Thoracic aorta (tissue), 2 donors: Measurements from ENCODE around the gene CREG2. TPM values are rescaled to one million over a fixed set of nuclear protein-coding genes. Genes with fewer than 3 reads are reported as not detected.

Experiments
- ATAC-seq: fragments of 150-250 bp; one replicate; pipeline ENCODE4 v1.8.0; 2017; ENCODE audit warnings: low read depth; ENCODE audit not compliant: insufficient number of reproducible peaks, low FRiP score
- DNase-seq: peaks from one replicate; pipeline ENCODE4 v3.0.0-alpha.2; 2020; ENCODE audit warnings: low spot score
- H3K27ac ChIP-seq, 2 donors: fragments of 200-600 bp; sonication (generic); 1 replicate in 1 of 2; 2 replicates in 1 of 2; pipeline ENCODE4 v1.5.1; 2016; ENCODE audit warnings: mild to moderate bottlenecking in 2 of 2, moderate library complexity in 2 of 2
- H3K27me3 ChIP-seq: fragments of 200-600 bp; sonication (generic); replicated peaks from 2 replicates; pipeline ENCODE4 v1.6.0; 2016; ENCODE audit warnings: mild to moderate bottlenecking; ENCODE audit not compliant: insufficient read depth
- H3K36me3 ChIP-seq: fragments of 200-600 bp; sonication (generic); one replicate; pipeline ENCODE4 v1.5.1; 2016
- H3K4me1 ChIP-seq, 2 donors: fragments of 200-600 bp; sonication (generic); 1 replicate in 1 of 2; 2 replicates in 1 of 2; pipeline versions ENCODE4 v1.5.1 to v1.6.0; 2016; ENCODE audit warnings: low read depth in 2 of 2, mild to moderate bottlenecking in 1 of 2; ENCODE audit not compliant: control insufficient read depth in 1 of 2
- H3K4me3 ChIP-seq: fragments of 200-600 bp; sonication (generic); 2 replicates; pipeline ENCODE4 v1.5.1; 2016; ENCODE audit warnings: mild to moderate bottlenecking
- H3K9me3 ChIP-seq: fragments of 200-600 bp; sonication (generic); 2 replicates; pipeline ENCODE4 v1.5.1; 2016
- CTCF ChIP-seq: fragments of 200-600 bp; sonication (generic); IDR thresholded peaks from one replicate; pipeline ENCODE4 v1.5.1; 2019; ENCODE audit warnings: antibody characterized with exemption
- total RNA-seq, 2 donors: library from RNA; depleted of rRNA; stranded (reverse); fragments of >200 nt; gene quantifications; one replicate each; pipeline versions ENCODE4 v1.1.0 to v1.2.3, GENCODE V29; 2016

The CREG2 gene
- total RNA-seq, 2 donors from 2014 or later, result not detected

DNA sequence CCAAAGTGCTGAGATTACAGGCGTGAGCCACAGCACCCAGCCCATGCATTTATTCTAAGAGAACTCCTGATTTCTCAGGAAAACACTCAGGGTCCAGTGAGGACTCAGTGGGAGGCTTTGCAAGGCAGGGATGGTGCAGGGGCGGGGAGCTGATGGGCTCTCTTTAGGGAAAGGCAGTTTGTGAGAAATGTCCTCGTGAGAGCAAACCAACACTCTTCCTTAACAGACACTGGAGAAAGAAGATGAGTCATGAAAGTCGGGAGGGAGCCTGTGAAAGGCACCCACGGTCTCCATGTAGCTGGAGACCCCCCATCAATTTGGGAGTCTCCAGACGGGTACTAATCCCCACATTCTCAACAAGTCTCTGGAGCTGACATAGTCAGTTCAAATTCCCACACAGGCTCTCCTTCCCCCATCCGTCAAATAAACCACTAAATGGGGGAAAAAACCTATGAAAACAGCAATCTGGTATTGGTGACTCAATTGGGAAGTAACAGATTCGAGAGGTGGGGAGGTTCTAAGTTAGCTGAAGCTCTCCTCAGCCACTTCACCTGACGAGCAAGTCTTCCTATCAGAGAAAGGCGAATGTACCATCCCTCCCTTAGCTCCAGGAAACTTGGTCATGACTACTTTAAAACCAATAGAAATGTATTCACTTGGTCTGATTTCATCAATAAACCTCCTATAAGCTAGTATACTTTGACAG lies 11.0 kb upstream of the CREG2 start:
- no peak for DNase-seq
- Histone ChIP-seq H3K27me3 (no peaks in the 10 kb centered on the region), H3K27ac (no peak overlapping the region), H3K4me1 (no peaks in the 10 kb centered on the region), H3K36me3 (no peaks in the 10 kb centered on the region), H3K4me3 (no peak overlapping the region), H3K9me3 (no peaks in the 10 kb centered on the region)
- ATAC-seq, result no peak
- TF ChIP-seq CTCF, result no peak

DNA sequence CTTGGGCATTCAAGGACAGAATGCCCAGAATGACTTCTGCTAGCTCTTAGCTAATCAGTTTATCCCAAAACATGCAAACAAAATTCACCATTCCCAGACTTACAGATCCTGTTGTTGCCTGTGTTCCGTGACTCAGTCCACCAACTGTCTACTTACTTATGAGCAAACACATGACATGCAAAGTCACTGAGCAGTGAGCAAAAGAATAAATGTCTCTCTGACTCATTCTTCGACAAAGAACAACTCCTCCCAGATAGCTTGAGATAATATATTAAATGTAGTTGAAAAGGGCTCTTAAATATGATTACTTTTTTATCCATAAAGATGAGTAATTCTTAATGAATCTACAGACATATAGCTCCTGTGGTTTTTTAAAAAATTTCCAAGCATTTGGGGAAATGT lies 9.0 kb upstream of the CREG2 start:
- DNase-seq (no peak), ATAC-seq (no peak)
- no peaks in the 10 kb centered on the region for H3K9me3 ChIP-seq
- no peak overlapping the region for H3K4me3 ChIP-seq
- TF ChIP-seq CTCF, result no peak
- H3K27ac ChIP-seq, result no peak overlapping the region
- no peaks in the 10 kb centered on the region for H3K27me3 ChIP-seq
- no peaks in the 10 kb centered on the region for H3K36me3 ChIP-seq
- no peaks in the 10 kb centered on the region for H3K4me1 ChIP-seq

- H3K36me3 ChIP-seq, result no peaks in the 10 kb centered on the region
- H3K4me1 ChIP-seq, result no peaks in the 10 kb centered on the region
- H3K4me3 ChIP-seq, result no peak overlapping the region
- no peaks in the 10 kb centered on the region for H3K27me3 ChIP-seq
- ATAC-seq (no peak), DNase-seq (no peak)
- H3K27ac ChIP-seq, result no peak overlapping the region
- no peak for TF ChIP-seq CTCF
- no peaks in the 10 kb centered on the region for H3K9me3 ChIP-seq
These were observed 8.4 kb upstream of the CREG2 start for GRCh38 chr2:101395545-101396315.

GRCh38 chr2:101388232-101388631 lies 929 bp upstream of the CREG2 start:
- no peaks in the 10 kb centered on the region for H3K36me3 ChIP-seq
- no peak for ATAC-seq
- no peaks in the 10 kb centered on the region for H3K27me3 ChIP-seq
- DNase-seq, result no peak
- H3K27ac ChIP-seq, result no peak overlapping the region
- no peak for TF ChIP-seq CTCF
- H3K9me3 ChIP-seq, result no peaks in the 10 kb centered on the region
- H3K4me1 ChIP-seq, result peaks cover 3 to 17% of the 10 kb centered on the region in 2 donors
- no peak overlapping the region for H3K4me3 ChIP-seq

GRCh38 chr2:101386599-101387150 lies 628 bp downstream of the CREG2 start:
- ATAC-seq, result no peak
- TF ChIP-seq CTCF, result no peak

More at GRCh38 chr2:101386599-101387150, 628 bp downstream of the CREG2 start:
- DNase-seq, result no peak
- Histone ChIP-seq H3K4me3 (peak overlapping the region; percentile 71), H3K9me3 (no peaks in the 10 kb centered on the region), H3K36me3 (no peaks in the 10 kb centered on the region), H3K27ac (no peak overlapping the region), H3K27me3 (no peaks in the 10 kb centered on the region), H3K4me1 (peaks cover 3 to 17% of the 10 kb centered on the region in 2 donors)
